Small intestine (tissue), 16 donors: ENCODE data around the gene PRKCG. TPM values are rescaled to one million over a fixed set of nuclear protein-coding genes. Genes with fewer than 3 reads are reported as not detected.
"Not testable (repeated sequence)": the region's sequence is repeated elsewhere in the genome, so short reads cannot be mapped to it uniquely, and the experiment has no call there.

Experiments
- DNase-seq, 2 donors: peaks; one replicate each; pipeline versions ENCODE4 v3.0.0 to v3.0.0-alpha.2; 2013
- FAIRE-seq: peaks from 2 replicates; lab custom pipeline; 2012; peaks lifted over from hg19 to GRCh38; lab: Jason Lieb, UNC
- H3K27ac ChIP-seq, 3 donors: one replicate each; pipeline ENCODE4 v1.5.1; 2013; ENCODE audit warnings: low read length in 2 of 3, mild to moderate bottlenecking in 2 of 3, control low read depth in 1 of 3, inconsistent platforms in 1 of 3, low read depth in 1 of 3, moderate library complexity in 1 of 3
- H3K27me3 ChIP-seq, 3 donors: one replicate each; pipeline ENCODE4 v1.6.1; 2013; ENCODE audit warnings: low read length in 3 of 3, inconsistent platforms in 1 of 3; ENCODE audit not compliant: control insufficient read depth in 3 of 3, insufficient read depth in 3 of 3
- H3K36me3 ChIP-seq, 3 donors: one replicate each; pipeline ENCODE4 v1.6.1; 2013; ENCODE audit warnings: low read length in 3 of 3, inconsistent platforms in 1 of 3, low read depth in 1 of 3, mild to moderate bottlenecking in 1 of 3, moderate library complexity in 1 of 3; ENCODE audit not compliant: control insufficient read depth in 3 of 3, insufficient read depth in 2 of 3
- H3K4me1 ChIP-seq, 3 donors: one replicate each; pipeline ENCODE4 v1.6.1; 2013; ENCODE audit warnings: low read length in 2 of 3, inconsistent platforms in 1 of 3, low read depth in 1 of 3, mild to moderate bottlenecking in 1 of 3, moderate library complexity in 1 of 3; ENCODE audit not compliant: control insufficient read depth in 3 of 3, insufficient read depth in 2 of 3
- H3K4me3 ChIP-seq, 3 donors: one replicate each; pipeline ENCODE4 v1.5.1; 2013; ENCODE audit warnings: low read length in 3 of 3, control low read depth in 1 of 3, inconsistent platforms in 1 of 3, low read depth in 1 of 3, mild to moderate bottlenecking in 1 of 3, moderate library complexity in 1 of 3
- H3K9me3 ChIP-seq, 2 donors: one replicate each; pipeline ENCODE4 v1.6.1; 2013; ENCODE audit warnings: low read depth in 1 of 2, low read length in 1 of 2; ENCODE audit not compliant: control insufficient read depth in 2 of 2, insufficient read depth in 1 of 2
- WGBS, 3 donors: extraction: QIAGEN DNeasy Blood & Tissue Kit; methylation state at CpG; one replicate each; pipeline ENCODE4 v1.1.7; 2013; 5-methylcytosine and 5-hydroxymethylcytosine counted together
- long read RNA-seq, 10 donors: transcript quantifications; one replicate each; lab custom pipeline, GENCODE V29; 2026
- polyA plus RNA-seq, 4 donors: library from polyadenylated mRNA; stranded (reverse) in 3 of 4; unstranded in 1 of 4; fragments of 200-250 nt in 3 of 4; fragments of 120-200 nt in 1 of 4; gene quantifications; one replicate each; pipeline versions ENCODE4 v1.2.1 to v1.2.3, GENCODE V29; 2013
- donor health status: healthy with polysubstance abuse.
- donor health status: control.
- donor health status: control.
- donor health status: Bipolar disorder and iron deficiency.
- donor health status: healthy.

The PRKCG gene
- polyA plus RNA-seq: under 1 TPM in 2 of 4 donors, not detected in 2; 0.07 to 0.90 TPM
- long read RNA-seq, donor 1: 0 reads
- long read RNA-seq, donor 2: 0 reads
- long read RNA-seq, donor 3: 0 reads
- long read RNA-seq, donor 4: 0 reads
- long read RNA-seq, donor 5: 0 reads
- long read RNA-seq, donor 6: 0 reads
- long read RNA-seq, donor 7: 0 reads
- long read RNA-seq, donor 8: 0 reads
- long read RNA-seq, donor 9: 0 reads
- long read RNA-seq, donor 10: 0 reads

GRCh38 chr19:53881482-53882390 lies at the start of gene PRKCG:
TSS of gene PRKCG (plus strand) at chr19:53882197. CDS start at chr19:53882495, 298 bp downstream.
- WGBS, 3 donors: 1 to 2% (median 2%) methylated on average over 25 to 49 of the region's 49 CpGs
- FAIRE-seq (no peak), DNase-seq (peak; percentile 42 to 73)
- Histone ChIP-seq H3K27ac (no peak within 1 kb of the TSS), H3K36me3 (no peaks in the 10 kb centered on the region), H3K27me3 (peaks cover 5 to 49% (median 19%) of the 10 kb centered on the region in 3 donors), H3K4me3 (peak within 1 kb of the TSS in 2 of 3 donors; percentile 13 to 23), H3K9me3 (no peaks in the 10 kb centered on the region), H3K4me1 (peaks cover 0 to 15% (median 3%) of the 10 kb centered on the region in 3 donors)

- not testable (repeated sequence) for DNase-seq, FAIRE-seq, H3K27me3 ChIP-seq
These were observed 49.1 kb upstream of the PRKCG start for GRCh38 chr19:53832861-53833260.

GRCh38 chr19:53838446-53838845 lies 43.6 kb upstream of the PRKCG start:
- H3K4me3 ChIP-seq, H3K36me3 ChIP-seq, H3K9me3 ChIP-seq, H3K27ac ChIP-seq, H3K4me1 ChIP-seq, DNase-seq, FAIRE-seq, H3K27me3 ChIP-seq: not testable (repeated sequence)
- WGBS, 3 donors: 78 to 89% (median 87%) methylated on average over 4 to 5 of the region's 5 CpGs

More at GRCh38 chr19:53832861-53833260, 49.1 kb upstream of the PRKCG start:
- H3K27ac ChIP-seq, H3K9me3 ChIP-seq, H3K4me3 ChIP-seq, H3K36me3 ChIP-seq, H3K4me1 ChIP-seq: not testable (repeated sequence)
- WGBS, 3 donors: 8 to 14% (median 11%) methylated on average over 8 to 10 of the region's 13 CpGs

GRCh38 chr19:53840241-53840640 lies 41.8 kb upstream of the PRKCG start:
- not testable (repeated sequence) for H3K27me3 ChIP-seq, H3K36me3 ChIP-seq, H3K4me3 ChIP-seq, H3K27ac ChIP-seq, H3K9me3 ChIP-seq, H3K4me1 ChIP-seq, DNase-seq, FAIRE-seq
- WGBS, 3 donors: 86 to 95% (median 88%) methylated on average over 12 of the region's 12 CpGs

- WGBS, 3 donors: 72 to 90% (median 77%) methylated on average over 4 of the region's 4 CpGs
- not testable (repeated sequence) for H3K36me3 ChIP-seq, H3K27me3 ChIP-seq, DNase-seq, H3K27ac ChIP-seq, H3K4me1 ChIP-seq, FAIRE-seq, H3K9me3 ChIP-seq, H3K4me3 ChIP-seq
These were observed 41.1 kb upstream of the PRKCG start for GRCh38 chr19:53840914-53841313.

DNA sequence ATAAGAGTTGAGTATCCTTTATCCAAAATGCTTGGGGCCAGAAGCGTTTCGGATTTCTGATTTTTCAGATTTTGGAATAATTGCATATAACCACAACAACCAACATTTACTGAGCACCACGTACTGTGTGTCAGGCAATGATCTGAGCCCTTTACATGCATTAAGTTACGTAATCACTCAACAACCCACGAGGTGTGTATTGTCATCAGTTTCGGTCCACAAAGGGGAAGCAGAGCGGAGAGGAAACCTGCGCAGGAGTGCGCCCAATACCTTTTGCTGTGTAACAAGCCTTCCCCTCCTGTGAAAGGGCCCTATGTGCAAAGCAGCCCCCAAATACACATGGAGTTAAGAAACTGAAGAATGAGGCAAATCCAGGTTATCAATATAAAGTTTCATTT lies 37.1 kb upstream of the PRKCG start:
- Histone ChIP-seq H3K4me3 (no peak overlapping the region), H3K36me3 (no peaks in the 10 kb centered on the region), H3K27ac (no peak overlapping the region), H3K9me3 (no peaks in the 10 kb centered on the region), H3K4me1 (no peaks in the 10 kb centered on the region), H3K27me3 (no peaks in the 10 kb centered on the region)
- DNase-seq: no peak
- 79 to 81% (median 81%) methylated on average over 9 of the region's 9 CpGs for WGBS, 3 donors
- no peak for FAIRE-seq

DNA sequence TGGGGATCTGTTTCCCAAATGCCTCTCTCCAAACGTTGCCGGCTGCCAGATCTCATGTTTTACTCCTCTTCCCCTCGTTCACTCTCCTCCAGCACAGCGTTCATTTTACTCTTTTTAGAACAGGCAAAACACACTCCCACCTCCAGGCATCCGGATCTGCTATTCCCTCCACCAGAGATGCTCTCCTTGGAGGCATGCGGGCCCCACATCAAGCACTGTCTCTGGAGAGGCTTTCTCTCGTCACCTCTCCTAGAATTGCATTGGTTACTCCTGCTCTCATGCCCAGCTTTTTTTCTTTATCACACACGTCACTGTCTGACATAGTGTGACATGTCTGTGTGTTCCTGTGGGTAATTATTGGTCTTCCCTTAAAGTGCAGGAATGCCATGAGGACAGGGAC lies 34.4 kb upstream of the PRKCG start:
- no peak for FAIRE-seq
- no peaks in the 10 kb centered on the region for H3K36me3 ChIP-seq
- H3K27me3 ChIP-seq: no peaks in the 10 kb centered on the region
- H3K27ac ChIP-seq: no peak overlapping the region
- no peak for DNase-seq
- H3K9me3 ChIP-seq: no peaks in the 10 kb centered on the region
- H3K4me1 ChIP-seq: no peaks in the 10 kb centered on the region
- 60 to 67% (median 64%) methylated on average over 8 of the region's 8 CpGs for WGBS, 3 donors
- H3K4me3 ChIP-seq: no peak overlapping the region

- no peak for FAIRE-seq
These were observed 32.7 kb upstream of the PRKCG start for GRCh38 chr19:53849237-53849676.

More at GRCh38 chr19:53849237-53849676, 32.7 kb upstream of the PRKCG start:
- DNase-seq: no peak
- 50 to 82% (median 68%) methylated on average over 11 of the region's 11 CpGs for WGBS, 3 donors
- H3K4me3 ChIP-seq: no peak overlapping the region
- H3K27ac ChIP-seq: peak overlapping the region in 1 of 3 donors; percentile 39
- no peaks in the 10 kb centered on the region for H3K4me1 ChIP-seq
- H3K27me3 ChIP-seq: no peaks in the 10 kb centered on the region
- H3K36me3 ChIP-seq: no peaks in the 10 kb centered on the region
- no peaks in the 10 kb centered on the region for H3K9me3 ChIP-seq
